Heart left ventricle (tissue), 16 donors: ENCODE data around the gene ABCB1. TPM values are rescaled to one million over a fixed set of nuclear protein-coding genes. Genes with fewer than 3 reads are reported as not detected.

ENCODE experiments used
- ATAC-seq, 4 donors: fragments of 200-7000 bp; cut with Tn5 transposase; one replicate each; pipeline ENCODE4 v1.9.1; 2020 to 2022; ENCODE audit warnings: moderate library complexity in 4 of 4, mild to moderate bottlenecking in 3 of 4, moderate number of reproducible peaks in 1 of 4
- DNase-seq, 5 donors: peaks; one replicate each; pipeline ENCODE4 v3.0.0-alpha.2; 2020
- H3K27ac ChIP-seq, 12 donors: fragments of 200-600 bp; sonication (generic) in 4 of 12; one replicate each; pipeline versions ENCODE4 v1.5.0 to v1.8.0; 2016 to 2022; ENCODE audit warnings: mild to moderate bottlenecking in 2 of 12
- H3K27me3 ChIP-seq, 9 donors: fragments of 200-600 bp; sonication (generic) in 2 of 9; one replicate each; pipeline versions ENCODE4 v1.5.1 to v1.8.0; 2016 to 2022; ENCODE audit warnings: mild to moderate bottlenecking in 3 of 9
- H3K36me3 ChIP-seq, 9 donors: fragments of 200-600 bp; sonication (generic) in 2 of 9; one replicate each; pipeline versions ENCODE4 v1.5.0 to v1.8.0; 2018 to 2022; ENCODE audit warnings: mild to moderate bottlenecking in 2 of 9
- H3K4me1 ChIP-seq, 12 donors: fragments of 200-600 bp; sonication (generic) in 4 of 12; one replicate each; pipeline versions ENCODE4 v1.5.0 to v1.8.0; 2016 to 2022; ENCODE audit warnings: mild to moderate bottlenecking in 3 of 12
- H3K4me3 ChIP-seq, 12 donors: fragments of 200-600 bp; sonication (generic) in 4 of 12; one replicate each; pipeline versions ENCODE4 v1.5.0 to v1.8.0; 2017 to 2022; ENCODE audit warnings: mild to moderate bottlenecking in 9 of 12, moderate library complexity in 4 of 12
- H3K9me3 ChIP-seq, 12 donors: fragments of 200-600 bp; sonication (generic) in 4 of 12; one replicate each; pipeline versions ENCODE4 v1.5.0 to v1.8.0; 2016 to 2022; ENCODE audit warnings: mild to moderate bottlenecking in 1 of 12
- CTCF ChIP-seq, 12 donors: fragments of 200-600 bp; sonication (generic) in 4 of 12; IDR thresholded peaks; one replicate each; pipeline versions ENCODE4 v1.5.0 to v1.8.0; 2018 to 2022; ENCODE audit warnings: antibody characterized with exemption in 12 of 12, mild to moderate bottlenecking in 5 of 12
- POLR2A ChIP-seq, 2 donors: fragments of 450-650 bp; IDR thresholded peaks; one replicate each; pipeline ENCODE4 v1.6.1; 2017; ENCODE audit warnings: antibody characterized with exemption in 2 of 2, mild to moderate bottlenecking in 2 of 2, moderate library complexity in 2 of 2
- WGBS, 4 donors: extraction: QIAGEN DNeasy Blood & Tissue Kit in 2 of 4; methylation state at CpG; one replicate each; pipeline versions ENCODE4 v1.1.5 to v1.1.7; 2013 to 2018; 5-methylcytosine and 5-hydroxymethylcytosine counted together
- intact Hi-C, 10 donors: fragments of 100-400 bp; cut with DNase I; formaldehyde crosslinking; loops; one replicate each; pipeline versions ENCODE4 v1.11.1 to v1.14.2; 2022
- polyA plus RNA-seq, 2 donors: library from polyadenylated mRNA; stranded (reverse); fragments of 200-250 nt; gene quantifications; one replicate each; pipeline ENCODE4 v1.2.3, GENCODE V29; 2013
- total RNA-seq, 9 donors: library from RNA; depleted of rRNA in 2 of 9; stranded (reverse); fragments of >200 nt in 2 of 9; fragmentation: NEBNext Ultra II Directional in 3 of 9; extraction: Animal tissue kit (Norgen Biotek cat#: 25700) in 3 of 9; gene quantifications; one replicate each; pipeline versions ENCODE4 v1.1.0 to v1.2.4, GENCODE V29; 2016 to 2023
- donor health status: ischemic (EF 13 %, LVEDD 7.1; RV severe dilation, severe dysfunction).
- donor health status: healthy with polysubstance abuse.
- donor health status: DM: no; HTN: yes; CAD: no.
- donor health status: DM: no; HTN: no; CAD: no.
- donor health status: ischemic (EF 25% LVEDD 6.9; RV normal size, moderate dysfunction).
- donor health status: ischemic (EF 25% LVEDD 5.7; RV mildly dilated, moderate dysfunction).
- donor health status: healthy.
- donor health status: DM: yes; HTN: yes; CAD: no.
- donor health status: ischemic (EF 35%, LVEDD 5.7; RV mildly dilated, moderate dysfunction).
- donor health status: nonischemic (EF 11% LVEDD 7.7; RV severe dilation, severe dysfunction).
- donor health status: DM: yes; HTN: yes; CAD: no.
- donor health status: PGD.
- donor health status: ischemic (EF 29% LVEDD 5.4; RV normal size, mild dysfunction).
- donor health status: nonischemic (EF 23%, LVEDD 6.1; RV moderate dilation, normal function).

ABCB1 gene
- total and polyA plus RNA-seq, 11 donors: 0.82 to 9.2 (median 6.1) TPM

- no peaks in the 10 kb centered on the region for H3K9me3 ChIP-seq
- ATAC-seq: no peak
- 54 to 68% (median 65%) methylated on average over 2 of the region's 2 CpGs for WGBS, 4 donors
- no peak overlapping the region for H3K4me3 ChIP-seq
- DNase-seq: no peak
- H3K27me3 ChIP-seq: no peaks in the 10 kb centered on the region
- intact Hi-C loops: no loop called here
- no peak overlapping the region for H3K27ac ChIP-seq
- no peaks in the 10 kb centered on the region for H3K36me3 ChIP-seq
- peaks cover 0 to 10% (median 0%) of the 10 kb centered on the region in 12 donors for H3K4me1 ChIP-seq
- TF ChIP-seq CTCF (IDR thresholded peaks at IDR 0.05): no peak
- no peak for TF ChIP-seq POLR2A (IDR thresholded peaks at IDR 0.05)
Measured at GRCh38 chr7:87518735-87519134, 81.9 kb downstream of the ABCB1 start.

DNA sequence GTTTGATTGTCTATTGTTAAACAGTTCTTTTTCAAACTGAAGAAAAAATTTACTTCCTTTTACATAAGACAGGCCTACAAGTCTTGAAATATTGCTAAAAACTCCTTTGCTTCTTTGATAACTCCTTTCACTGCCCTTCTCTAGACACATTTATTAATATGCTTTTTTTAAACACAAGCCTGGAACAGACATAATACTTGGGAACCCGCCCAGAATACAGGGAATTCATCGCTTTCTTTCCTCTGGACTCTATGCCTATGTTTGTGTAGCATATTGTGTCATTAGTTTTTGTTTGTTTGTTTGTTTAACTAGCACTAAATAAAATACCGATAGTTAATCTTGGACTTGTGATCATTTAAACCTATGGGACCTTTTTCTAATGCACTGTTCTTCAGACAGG, 82.8 kb downstream of the ABCB1 start:
- H3K27ac ChIP-seq: no peak overlapping the region
- H3K9me3 ChIP-seq: no peaks in the 10 kb centered on the region
- 72 to 83% (median 78%) methylated on average over 3 of the region's 3 CpGs for WGBS, 4 donors
- intact Hi-C loops: no loop called here
- DNase-seq: no peak
- no peaks in the 10 kb centered on the region for H3K36me3 ChIP-seq
- H3K4me3 ChIP-seq: no peak overlapping the region
- H3K27me3 ChIP-seq: no peaks in the 10 kb centered on the region
- TF ChIP-seq CTCF (IDR thresholded peaks at IDR 0.05) (no peak), POLR2A (IDR thresholded peaks at IDR 0.05) (no peak)
- H3K4me1 ChIP-seq: peaks cover 0 to 10% (median 0%) of the 10 kb centered on the region in 12 donors
- ATAC-seq: no peak

DNA sequence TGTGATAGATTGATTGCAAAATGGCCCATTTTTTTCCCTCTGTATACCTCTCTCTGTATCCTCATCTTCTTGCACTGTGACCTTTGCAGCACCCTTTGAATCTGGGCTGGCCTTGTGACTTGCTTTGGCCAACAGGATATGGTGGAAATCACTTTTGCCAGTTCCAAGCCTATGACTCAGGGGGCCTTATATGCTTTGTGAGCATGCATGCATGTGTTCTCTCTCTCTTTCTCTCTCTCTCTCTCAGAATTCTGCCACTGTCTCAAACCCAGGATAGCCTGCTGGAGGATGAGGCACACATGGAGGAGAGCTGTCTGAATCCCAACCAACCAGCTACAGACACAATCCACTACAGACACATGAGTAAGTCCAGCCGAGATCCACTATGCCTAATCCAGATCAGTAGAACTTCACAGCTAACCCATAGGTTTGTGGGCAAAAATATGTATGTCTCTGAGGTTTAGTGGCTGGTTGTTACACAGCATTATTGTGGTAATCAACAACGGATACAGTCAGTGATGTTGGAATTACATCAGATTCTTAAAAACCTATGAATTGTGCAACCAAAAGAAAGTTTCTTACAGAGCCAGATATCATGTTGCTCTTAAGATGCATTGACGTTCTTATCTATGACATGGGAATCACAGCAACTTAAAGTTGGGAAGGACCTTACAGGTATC, 83.4 kb downstream of the ABCB1 start:
- DNase-seq: no peak
- WGBS, 4 donors: 63 to 76% (median 65%) methylated on average over 3 of the region's 3 CpGs
- no peaks in the 10 kb centered on the region for H3K36me3 ChIP-seq
- H3K27me3 ChIP-seq: no peaks in the 10 kb centered on the region
- intact Hi-C loops: no loop called here
- peaks cover 0 to 10% (median 0%) of the 10 kb centered on the region in 12 donors for H3K4me1 ChIP-seq
- TF ChIP-seq CTCF (IDR thresholded peaks at IDR 0.05): no peak
- no peak for TF ChIP-seq POLR2A (IDR thresholded peaks at IDR 0.05)
- no peak overlapping the region for H3K4me3 ChIP-seq
- no peaks in the 10 kb centered on the region for H3K9me3 ChIP-seq
- ATAC-seq: no peak
- no peak overlapping the region for H3K27ac ChIP-seq

DNA sequence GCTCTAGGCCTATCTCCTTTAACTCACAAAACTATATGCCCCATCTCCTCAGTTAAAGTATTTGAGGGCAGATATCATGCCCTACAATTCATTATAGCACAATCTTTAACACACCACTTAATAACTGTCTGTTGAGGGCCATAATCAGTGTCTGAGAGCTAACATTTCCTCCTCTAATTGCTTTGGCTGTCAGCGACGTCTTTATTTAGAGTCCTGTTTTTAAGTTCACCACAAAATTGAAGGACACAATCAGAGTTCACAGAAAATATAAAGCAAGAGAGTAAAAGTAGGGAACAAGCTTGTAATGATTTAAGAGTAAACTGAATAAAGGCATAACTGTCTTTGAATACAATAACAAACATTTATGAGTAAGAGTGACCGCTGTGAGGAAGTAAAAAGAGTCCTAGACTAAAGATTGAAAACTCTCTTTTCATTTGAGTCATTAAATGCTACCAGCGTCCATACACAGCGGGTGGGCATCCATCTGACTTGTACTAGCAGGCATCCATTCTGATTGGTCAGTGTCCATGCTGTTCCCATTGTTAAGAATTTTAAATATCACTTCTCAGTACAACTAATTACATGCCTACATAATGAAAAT, 86.8 kb downstream of the ABCB1 start:
- WGBS, 4 donors: 78 to 81% (median 79%) methylated on average over 5 of the region's 5 CpGs
- DNase-seq: no peak
- ATAC-seq: no peak
- TF ChIP-seq POLR2A (IDR thresholded peaks at IDR 0.05) (no peak), CTCF (IDR thresholded peaks at IDR 0.05) (no peak)
- peaks cover 0 to 6% (median 0%) of the 10 kb centered on the region in 9 donors for H3K36me3 ChIP-seq
- peaks cover 0 to 10% (median 0%) of the 10 kb centered on the region in 12 donors for H3K4me1 ChIP-seq
- no peaks in the 10 kb centered on the region for H3K9me3 ChIP-seq
- no peaks in the 10 kb centered on the region for H3K27me3 ChIP-seq
- intact Hi-C loops: loop anchor here in 1 of 10 donors (5.0 kb wide), 1 partner anchor 202 kb away; no protein-coding TSS in a partner anchor
- no peak overlapping the region for H3K27ac ChIP-seq
- H3K4me3 ChIP-seq: no peak overlapping the region
